ENCODE measurements around the gene HSH2D. TPM values are rescaled to one million over a fixed set of nuclear protein-coding genes. Genes with fewer than 3 reads are reported as not detected.
"Not testable (repeated sequence)": the region's sequence is repeated elsewhere in the genome, so short reads cannot be mapped to it uniquely, and the experiment has no call there.

The HSH2D gene
- total RNA-seq, 1 donor from 2014 or later: 0.05 TPM

GRCh38 chr19:16155128-16155527 is 11.6 kb downstream of the HSH2D start:
- no peak for DNase-seq (ENCODE audit: low read depth)

GRCh38 chr19:16156904-16157303 is 13.4 kb downstream of the HSH2D start:
- DNase-seq (ENCODE audit: low read depth): no peak

GRCh38 chr19:16157601-16158000 is 14.1 kb downstream of the HSH2D start:
- no peak for DNase-seq (ENCODE audit: low read depth)

GRCh38 chr19:16159655-16160054 is 16.2 kb downstream of the HSH2D start:
- no peak for DNase-seq (ENCODE audit: low read depth)

- no peak for DNase-seq (ENCODE audit: low read depth)
These were observed 17.0 kb downstream of the HSH2D start for GRCh38 chr19:16160445-16160942.

GRCh38 chr19:16160943-16161560 is 17.6 kb downstream of the HSH2D start:
- peak; percentile 64 for DNase-seq (ENCODE audit: low read depth)

- peak; percentile 49 for DNase-seq (ENCODE audit: low read depth)
These were observed 18.4 kb downstream of the HSH2D start for GRCh38 chr19:16161840-16162239.

- DNase-seq (ENCODE audit: low read depth): no peak
These were observed 20.9 kb downstream of the HSH2D start for GRCh38 chr19:16164222-16164890.

- DNase-seq (ENCODE audit: low read depth): no peak
These were observed 22.9 kb downstream of the HSH2D start for GRCh38 chr19:16166417-16166816.

GRCh38 chr19:16167055-16167454 is 23.6 kb downstream of the HSH2D start:
- DNase-seq (ENCODE audit: low read depth): no peak

GRCh38 chr19:16168465-16169081 is 25.1 kb downstream of the HSH2D start:
- DNase-seq (ENCODE audit: low read depth): no peak

- no peak for DNase-seq (ENCODE audit: low read depth)
These were observed 26.6 kb downstream of the HSH2D start for GRCh38 chr19:16170134-16170533.

- DNase-seq (ENCODE audit: low read depth): no peak
These were observed 32.5 kb downstream of the HSH2D start for GRCh38 chr19:16175954-16176353.

GRCh38 chr19:16178866-16179265 is 35.4 kb downstream of the HSH2D start:
- DNase-seq (ENCODE audit: low read depth): not testable (repeated sequence)

- peak; percentile 31 for DNase-seq (ENCODE audit: low read depth)
These were observed 37.1 kb downstream of the HSH2D start for GRCh38 chr19:16180611-16181010.

- DNase-seq (ENCODE audit: low read depth): no peak
These were observed 41.2 kb downstream of the HSH2D start for GRCh38 chr19:16184665-16185122.

- DNase-seq (ENCODE audit: low read depth): peak; percentile 97
These were observed 41.8 kb downstream of the HSH2D start, which contains the start of gene FAM32A for GRCh38 chr19:16185123-16185767. Gene FAM32A, plus strand, starts transcription at chr19:16185410. Its CDS starts 33 bp downstream, at chr19:16185443.

- no peak for DNase-seq (ENCODE audit: low read depth)
These were observed 42.3 kb downstream of the HSH2D start for GRCh38 chr19:16185768-16186123.

GRCh38 chr19:16188521-16188920 is 45.0 kb downstream of the HSH2D start:
- DNase-seq (ENCODE audit: low read depth): no peak

GRCh38 chr19:16190198-16190597 is 46.7 kb downstream of the HSH2D start:
- DNase-seq (ENCODE audit: low read depth): no peak

- no peak for DNase-seq (ENCODE audit: low read depth)
These were observed 47.3 kb downstream of the HSH2D start for GRCh38 chr19:16190736-16191135.

- DNase-seq (ENCODE audit: low read depth): no peak
These were observed 47.9 kb downstream of the HSH2D start for GRCh38 chr19:16191216-16191908.
